NCI-H187 (cell line): ENCODE results near the gene TRPM3.
"Not testable (repeated sequence)": the region's sequence is repeated elsewhere in the genome, so short reads cannot be mapped to it uniquely, and the experiment has no call there.

Source experiments
- DNase-seq, 2 experiments: peaks; one replicate each; lab custom pipeline; 2025; lab: John Stamatoyannopoulos, UW

Gene TRPM3

GRCh38 chr9:70656281-70656680 is 465.1 kb downstream of the TRPM3 start:
- no peak for DNase-seq

GRCh38 chr9:70654144-70654543 is 467.3 kb downstream of the TRPM3 start:
- no peak for DNase-seq

GRCh38 chr9:70644627-70645026 is 476.8 kb downstream of the TRPM3 start:
- DNase-seq: not testable (repeated sequence)

- no peak for DNase-seq
These were observed 479.1 kb downstream of the TRPM3 start for GRCh38 chr9:70642341-70642740.

GRCh38 chr9:70641631-70642030 is 479.8 kb downstream of the TRPM3 start:
- DNase-seq: no peak

- DNase-seq: no peak
These were observed 480.4 kb downstream of the TRPM3 start for GRCh38 chr9:70641031-70641430.

GRCh38 chr9:70639853-70640814 is 481.3 kb downstream of the TRPM3 start:
- peak in 1 of 2 experiments; percentile 0 for DNase-seq

GRCh38 chr9:70635790-70636189 is 485.6 kb downstream of the TRPM3 start:
- DNase-seq: no peak

- DNase-seq: no peak
These were observed 486.7 kb downstream of the TRPM3 start for GRCh38 chr9:70634696-70635095.

- DNase-seq: no peak
These were observed 490.4 kb downstream of the TRPM3 start for GRCh38 chr9:70630971-70631370.

GRCh38 chr9:70629080-70629685 is 492.2 kb downstream of the TRPM3 start:
- DNase-seq: not testable (repeated sequence)

GRCh38 chr9:70625078-70625477 is 496.3 kb downstream of the TRPM3 start:
- no peak for DNase-seq

- no peak for DNase-seq
These were observed 502.6 kb downstream of the TRPM3 start for GRCh38 chr9:70618784-70619183.

- no peak for DNase-seq
These were observed 504.2 kb downstream of the TRPM3 start for GRCh38 chr9:70617033-70617828.

GRCh38 chr9:70616228-70616990 is 505.0 kb downstream of the TRPM3 start:
- DNase-seq: no peak

- DNase-seq: no peak
These were observed 505.8 kb downstream of the TRPM3 start for GRCh38 chr9:70615464-70616138.

GRCh38 chr9:70614786-70615463 is 506.5 kb downstream of the TRPM3 start:
- DNase-seq: no peak

GRCh38 chr9:70613024-70613768 is 508.2 kb downstream of the TRPM3 start:
- no peak for DNase-seq

- DNase-seq: no peak
These were observed 511.2 kb downstream of the TRPM3 start for GRCh38 chr9:70610287-70610644.
